Measurements from ENCODE around the gene RUNX1.

RUNX1 gene

GRCh38 chr21:35036465-35037383 lies 12.4 kb downstream of the RUNX1 start:
- no peak for DNase-seq (ENCODE audit: low spot score)

DNA sequence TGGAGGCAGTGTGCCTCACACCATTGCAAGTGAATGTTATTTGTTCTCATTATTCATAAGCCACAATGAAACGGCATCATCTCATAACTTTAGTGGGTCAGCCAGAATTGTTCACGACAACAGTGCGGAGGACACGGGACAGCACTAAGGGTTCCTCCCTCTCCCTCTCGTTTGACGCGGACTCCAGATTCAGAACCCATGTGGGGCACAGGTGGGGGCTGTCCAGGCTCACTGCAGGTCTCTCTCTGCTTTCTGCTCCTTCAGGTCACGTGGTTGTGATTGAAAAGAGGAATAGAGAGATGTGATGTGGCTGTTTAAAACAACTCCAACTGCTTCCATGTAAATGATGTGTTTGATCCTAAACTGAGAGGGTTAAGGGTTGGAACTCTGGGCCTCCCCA lies 13.5 kb downstream of the RUNX1 start:
- DNase-seq (ENCODE audit: low spot score), result no peak

GRCh38 chr21:35035116-35035515 lies 14.0 kb downstream of the RUNX1 start:
- DNase-seq (ENCODE audit: low spot score), result no peak

GRCh38 chr21:35034203-35034926 lies 14.7 kb downstream of the RUNX1 start:
- DNase-seq (ENCODE audit: low spot score), result no peak

DNA sequence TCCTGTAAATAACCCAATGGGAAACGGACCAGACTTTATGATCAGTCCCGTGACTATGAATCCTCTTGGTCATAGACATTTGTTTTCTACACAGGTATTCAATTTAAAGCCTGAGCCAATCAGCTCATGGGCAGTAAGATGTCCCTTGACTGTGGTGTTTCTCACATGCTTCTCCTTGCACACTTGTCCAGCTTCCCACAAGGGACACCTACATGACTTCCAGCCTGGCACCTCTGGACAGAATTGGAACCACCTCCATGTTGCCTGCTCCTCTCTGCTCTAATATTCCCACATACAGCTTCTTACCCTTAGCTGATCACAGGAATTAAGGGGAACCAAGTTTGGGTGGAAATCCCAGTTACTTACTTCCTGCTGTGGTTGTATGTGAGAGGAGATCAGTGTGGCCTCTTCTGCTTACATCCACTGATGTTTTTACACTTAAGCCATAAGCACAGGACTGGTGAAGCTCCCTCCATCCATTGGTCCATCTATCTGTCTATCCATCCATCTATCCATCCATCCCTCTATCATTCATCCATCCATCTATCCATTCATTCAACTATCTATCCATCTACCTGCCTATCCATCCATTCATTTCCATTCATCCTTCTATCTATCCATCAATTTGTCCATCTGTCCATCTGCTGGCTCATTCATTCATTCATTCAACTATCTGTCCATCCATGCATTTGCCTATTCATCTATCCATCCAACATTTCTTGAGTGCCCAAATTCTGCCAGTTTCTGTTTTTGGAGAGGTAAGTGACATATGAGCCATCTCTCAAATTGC lies 16.4 kb downstream of the RUNX1 start:
- DNase-seq (ENCODE audit: low spot score), result no peak

DNA sequence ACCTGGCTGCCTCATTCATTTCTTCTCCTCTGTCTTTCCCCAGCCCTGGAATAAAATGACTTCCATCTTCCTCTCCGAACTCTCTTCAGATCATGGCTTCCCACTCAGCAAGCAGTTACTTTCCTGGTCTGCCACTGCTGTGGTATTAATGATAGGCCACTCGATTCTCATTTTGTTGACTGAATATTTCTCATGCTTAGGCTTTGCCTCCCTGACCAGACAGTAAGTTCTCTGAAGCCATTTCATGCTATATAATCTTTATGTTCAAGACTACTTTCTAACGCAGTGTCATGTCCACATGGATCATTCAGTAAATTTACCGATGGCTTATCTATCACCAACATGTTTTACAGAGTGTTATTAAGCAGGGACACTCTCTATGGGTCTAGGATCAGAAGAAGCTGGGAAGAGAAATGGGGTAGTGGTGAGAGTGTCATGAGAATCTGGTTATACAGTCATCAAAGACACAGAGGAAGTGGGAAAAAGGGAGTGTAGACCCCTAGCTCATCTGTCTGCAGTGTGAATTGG lies 20.6 kb downstream of the RUNX1 start:
- no peak for DNase-seq (ENCODE audit: low spot score)

GRCh38 chr21:35027563-35028450 lies 21.3 kb downstream of the RUNX1 start:
- DNase-seq (ENCODE audit: low spot score), result no peak

DNA sequence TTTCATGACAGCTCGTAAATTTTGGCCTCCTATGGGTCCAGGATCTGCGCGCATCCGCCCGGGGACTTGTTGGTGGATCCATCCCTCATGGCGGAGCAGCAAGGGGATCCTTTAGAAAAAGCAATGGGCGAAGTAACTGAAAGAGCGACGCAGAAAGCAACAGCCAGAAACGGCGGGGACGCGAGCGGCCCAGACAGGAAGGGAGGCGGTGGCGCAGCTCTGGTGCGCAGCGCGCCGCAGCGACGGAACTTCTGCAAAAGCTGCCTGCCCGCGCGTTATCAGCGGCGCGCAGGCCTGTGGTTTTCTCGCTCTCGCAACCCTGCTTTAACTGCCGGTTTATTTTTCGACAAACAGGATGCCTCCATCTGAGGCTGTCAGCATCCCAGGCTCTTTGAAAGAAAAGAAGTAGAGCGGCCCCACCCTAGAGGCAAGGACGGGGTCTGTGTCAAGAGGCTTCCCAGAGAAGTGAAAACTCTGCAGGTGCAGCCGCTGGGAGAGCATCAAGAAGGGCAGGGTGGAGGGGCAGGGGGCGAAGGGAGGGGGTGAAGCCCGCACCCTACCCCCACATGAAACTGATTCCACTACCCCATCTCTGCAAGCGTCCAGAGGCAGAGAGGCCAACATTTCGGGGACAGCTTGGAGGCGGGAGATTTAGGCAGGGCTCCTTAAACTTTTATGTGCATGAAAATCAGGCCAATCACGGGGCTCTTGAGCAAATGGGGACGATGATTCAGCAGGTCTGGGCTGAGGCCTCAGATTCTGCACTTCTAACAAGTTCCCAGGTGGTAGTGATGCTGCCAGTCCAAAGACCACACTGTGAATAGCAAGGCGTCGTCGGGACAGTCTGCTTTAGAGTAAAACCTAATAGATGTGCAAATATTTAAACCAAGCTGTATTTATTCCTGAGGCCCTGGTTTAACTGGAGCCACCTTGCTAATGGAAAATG lies 22.2 kb downstream of the RUNX1 start:
- no peak for DNase-seq (ENCODE audit: low spot score)

- no peak for DNase-seq (ENCODE audit: low spot score)
Observed at GRCh38 chr21:35026153-35026500, 23.0 kb downstream of the RUNX1 start.

GRCh38 chr21:35025206-35026152 lies 23.6 kb downstream of the RUNX1 start:
- no peak for DNase-seq (ENCODE audit: low spot score)

- DNase-seq (ENCODE audit: low spot score), result no peak
Observed at GRCh38 chr21:35024513-35024912, 24.6 kb downstream of the RUNX1 start.

GRCh38 chr21:35024071-35024420 lies 25.1 kb downstream of the RUNX1 start:
- DNase-seq (ENCODE audit: low spot score), result no peak

GRCh38 chr21:35023396-35024070 lies 25.6 kb downstream of the RUNX1 start:
- DNase-seq (ENCODE audit: low spot score), result no peak

DNA sequence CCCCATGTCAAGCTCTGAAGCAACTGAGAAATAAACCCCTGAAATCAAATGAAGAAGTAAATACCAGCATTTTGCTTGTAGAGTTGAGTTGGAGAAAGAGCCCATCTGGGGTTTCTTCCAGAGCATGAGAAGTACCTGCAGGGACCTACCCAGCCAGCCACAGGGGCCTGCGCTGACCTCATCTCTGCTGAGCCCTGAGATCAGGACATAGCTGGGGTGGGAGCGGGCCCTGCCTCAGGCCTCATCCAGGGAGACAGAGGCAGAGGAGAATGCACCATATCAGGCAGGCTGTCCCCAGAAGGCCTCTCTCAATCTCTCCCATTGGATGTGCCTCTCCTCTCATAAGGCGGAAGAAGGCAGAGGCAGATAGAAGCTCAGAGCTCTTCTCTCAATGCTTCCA lies 27.6 kb downstream of the RUNX1 start:
- no peak for DNase-seq (ENCODE audit: low spot score)

- DNase-seq (ENCODE audit: low spot score), result no peak
Observed at GRCh38 chr21:35020902-35021301, 28.2 kb downstream of the RUNX1 start.

DNA sequence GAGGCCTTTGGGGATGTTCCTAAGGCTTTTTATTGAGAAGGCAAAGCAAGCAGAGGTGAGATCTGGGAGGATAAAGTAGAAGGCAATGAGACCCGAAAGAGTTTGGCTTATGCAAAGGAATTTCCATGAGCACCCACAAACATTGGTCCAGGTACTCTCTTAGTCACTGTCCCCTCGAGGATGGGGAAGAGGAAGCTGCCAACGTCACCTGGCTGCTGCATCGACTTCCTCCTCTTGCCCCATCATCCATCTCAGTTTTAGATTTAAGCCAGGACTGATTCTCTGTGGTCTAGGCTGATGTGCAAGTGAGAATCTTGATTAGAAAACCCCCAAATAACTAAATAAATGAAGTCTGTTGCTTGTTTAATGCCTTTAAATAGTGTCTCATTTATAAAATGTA lies 28.7 kb downstream of the RUNX1 start:
- DNase-seq (ENCODE audit: low spot score), result no peak

DNA sequence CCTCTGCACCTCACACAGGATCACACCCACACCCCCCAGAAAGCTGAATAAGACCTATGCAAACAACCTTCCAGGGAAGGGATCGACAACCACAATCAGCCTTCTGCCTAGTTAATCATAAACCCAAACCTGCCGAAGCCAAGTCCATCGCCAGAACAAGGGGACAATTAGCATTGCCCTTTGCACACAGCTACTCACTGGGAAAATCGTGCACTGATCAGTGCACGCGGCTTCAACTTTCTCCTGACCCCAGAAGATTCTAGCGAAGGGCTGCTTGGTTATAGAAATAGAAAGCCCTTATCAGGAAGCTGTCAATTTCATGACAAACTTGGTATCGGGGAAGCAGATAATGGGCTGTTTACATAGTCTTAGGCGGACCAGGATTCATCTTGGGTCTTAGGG lies 29.5 kb downstream of the RUNX1 start:
- DNase-seq (ENCODE audit: low spot score), result no peak

GRCh38 chr21:35017256-35017655 lies 31.8 kb downstream of the RUNX1 start:
- DNase-seq (ENCODE audit: low spot score), result no peak

Data from cerebellar cortex (tissue), 1 donor.